BLaER1 treated with 17β-estradiol and CSF1 and Interleukin-3, amounts not matched to agents 10 nM and 100 nM (cell line): ENCODE results near the gene SAMMSON.
A peak's percentile ranks its signal among the peaks of the same experiment; 100 is the strongest.

Experiments used
- H3K27ac ChIP-seq, 11 experiments: shearing (Covaris generic); formaldehyde crosslinking; 2 replicates each; pipeline ENCODE4 v1.8.1; 2022
- H3K27me3 ChIP-seq, 11 experiments: shearing (Covaris generic); formaldehyde crosslinking; 2 replicates each; pipeline ENCODE4 v1.8.1; 2022
- H3K36me3 ChIP-seq, 11 experiments: shearing (Covaris generic); formaldehyde crosslinking; 2 replicates each; pipeline ENCODE4 v1.8.1; 2022
- H3K4me1 ChIP-seq, 10 experiments: shearing (Covaris generic); formaldehyde crosslinking; 2 replicates each; pipeline ENCODE4 v1.8.1; 2022
- H3K4me2 ChIP-seq, 11 experiments: shearing (Covaris generic); formaldehyde crosslinking; 2 replicates each; pipeline ENCODE4 v1.8.1; 2022
- H3K4me3 ChIP-seq, 10 experiments: shearing (Covaris generic); formaldehyde crosslinking; 2 replicates each; pipeline ENCODE4 v1.8.1; 2022
- H3K9ac ChIP-seq, 11 experiments: shearing (Covaris generic); formaldehyde crosslinking; 2 replicates each; pipeline ENCODE4 v1.8.1; 2022
- H3K9me3 ChIP-seq, 11 experiments: shearing (Covaris generic); formaldehyde crosslinking; replicated peaks in 1 of 11; 2 replicates each; pipeline ENCODE4 v1.8.1; 2022
- H4K20me1 ChIP-seq, 11 experiments: shearing (Covaris generic); formaldehyde crosslinking; 2 replicates each; pipeline ENCODE4 v1.8.1; 2022
- Cebpa-rat ChIP-seq, 11 experiments: shearing (Covaris generic); IDR thresholded peaks; 2 replicates each; pipeline ENCODE4 v1.8.1; 2022

SAMMSON gene

GRCh38 chr3:70086336-70086735 is 86.8 kb downstream of the SAMMSON start:
- H3K27ac ChIP-seq, result no peak overlapping the region
- no peaks in the 10 kb centered on the region for H3K27me3 ChIP-seq
- H4K20me1 ChIP-seq, result no peaks in the 10 kb centered on the region
- H3K36me3 ChIP-seq, result no peaks in the 10 kb centered on the region
- H3K4me1 ChIP-seq, result peaks cover 0 to 16% (median 0%) of the 10 kb centered on the region in 10 experiments; a peak in 6 of 20 replicates
- H3K9me3 ChIP-seq, result no peaks in the 10 kb centered on the region
- H3K4me3 ChIP-seq, result no peak overlapping the region
- H3K9ac ChIP-seq, result no peak overlapping the region
- H3K4me2 ChIP-seq, result peak overlapping the region in 2 of 11 experiments; percentile 35 to 56; a peak in 4 of 22 replicates
- TF ChIP-seq Cebpa-rat (IDR thresholded peaks at IDR 0.05), result no peak

GRCh38 chr3:70090322-70090913 is 90.9 kb downstream of the SAMMSON start:
- Histone ChIP-seq H3K4me1 (peaks cover 6 to 11% (median 9%) of the 10 kb centered on the region in 10 experiments; a peak in 14 of 20 replicates), H3K27ac (no peak overlapping the region), H3K9ac (no peak overlapping the region), H3K4me3 (no peak overlapping the region), H3K4me2 (no peak overlapping the region), H3K9me3 (no peaks in the 10 kb centered on the region), H3K27me3 (no peaks in the 10 kb centered on the region), H4K20me1 (no peaks in the 10 kb centered on the region), H3K36me3 (no peaks in the 10 kb centered on the region)
- no peak for TF ChIP-seq Cebpa-rat (IDR thresholded peaks at IDR 0.05)

- Histone ChIP-seq H3K4me3 (no peak overlapping the region), H4K20me1 (no peaks in the 10 kb centered on the region), H3K9ac (no peak overlapping the region), H3K4me2 (peak overlapping the region in 8 of 11 experiments; percentile 3 to 29 (median 14); a peak in 9 of 22 replicates), H3K36me3 (no peaks in the 10 kb centered on the region), H3K4me1 (peaks cover 0 to 11% (median 8%) of the 10 kb centered on the region in 10 experiments; a peak in 8 of 20 replicates), H3K27ac (no peak overlapping the region), H3K9me3 (no peaks in the 10 kb centered on the region), H3K27me3 (no peaks in the 10 kb centered on the region)
- TF ChIP-seq Cebpa-rat (IDR thresholded peaks at IDR 0.05), result no peak
These were observed 94.7 kb downstream of the SAMMSON start for GRCh38 chr3:70094197-70094596.

- Histone ChIP-seq H3K9ac (no peak overlapping the region), H4K20me1 (no peaks in the 10 kb centered on the region), H3K27me3 (no peaks in the 10 kb centered on the region), H3K4me3 (no peak overlapping the region), H3K4me1 (peaks cover 0 to 11% (median 8%) of the 10 kb centered on the region in 10 experiments; a peak in 8 of 20 replicates), H3K36me3 (no peaks in the 10 kb centered on the region), H3K27ac (no peak overlapping the region), H3K4me2 (no peak overlapping the region), H3K9me3 (no peaks in the 10 kb centered on the region)
- peak in 4 of 11 experiments; percentile 20 to 73 (median 47); a peak in 3 of 22 replicates for TF ChIP-seq Cebpa-rat (IDR thresholded peaks at IDR 0.05)
These were observed 95.7 kb downstream of the SAMMSON start for GRCh38 chr3:70095260-70095659.

- no peak overlapping the region for H3K9ac ChIP-seq
- no peaks in the 10 kb centered on the region for H3K36me3 ChIP-seq
- no peak overlapping the region for H3K4me3 ChIP-seq
- no peaks in the 10 kb centered on the region for H3K27me3 ChIP-seq
- no peaks in the 10 kb centered on the region for H3K9me3 ChIP-seq
- peaks cover 0 to 11% (median 8%) of the 10 kb centered on the region in 10 experiments; a peak in 8 of 20 replicates for H3K4me1 ChIP-seq
- no peak overlapping the region for H3K27ac ChIP-seq
- no peak overlapping the region for H3K4me2 ChIP-seq
- TF ChIP-seq Cebpa-rat (IDR thresholded peaks at IDR 0.05), result no peak
- no peaks in the 10 kb centered on the region for H4K20me1 ChIP-seq
These were observed 97.0 kb downstream of the SAMMSON start for GRCh38 chr3:70096376-70097066.

- Histone ChIP-seq H3K9me3 (no peaks in the 10 kb centered on the region), H3K9ac (no peak overlapping the region), H4K20me1 (no peaks in the 10 kb centered on the region), H3K27ac (no peak overlapping the region), H3K27me3 (no peaks in the 10 kb centered on the region), H3K4me1 (peaks cover 0 to 11% (median 8%) of the 10 kb centered on the region in 10 experiments; a peak in 8 of 20 replicates), H3K4me3 (no peak overlapping the region), H3K4me2 (no peak overlapping the region), H3K36me3 (no peaks in the 10 kb centered on the region)
- no peak for TF ChIP-seq Cebpa-rat (IDR thresholded peaks at IDR 0.05)
These were observed 97.6 kb downstream of the SAMMSON start for GRCh38 chr3:70097084-70097483.

- no peak overlapping the region for H3K9ac ChIP-seq
- H3K36me3 ChIP-seq, result no peaks in the 10 kb centered on the region
- no peaks in the 10 kb centered on the region for H3K27me3 ChIP-seq
- no peak for TF ChIP-seq Cebpa-rat (IDR thresholded peaks at IDR 0.05)
- H3K4me2 ChIP-seq, result no peak overlapping the region
- H4K20me1 ChIP-seq, result no peaks in the 10 kb centered on the region
- H3K4me1 ChIP-seq, result peaks cover 0 to 14% (median 0%) of the 10 kb centered on the region in 10 experiments; a peak in 3 of 20 replicates
- no peak overlapping the region for H3K4me3 ChIP-seq
- H3K9me3 ChIP-seq, result no peaks in the 10 kb centered on the region
- H3K27ac ChIP-seq, result no peak overlapping the region
These were observed 108.5 kb downstream of the SAMMSON start for GRCh38 chr3:70108072-70108471.

GRCh38 chr3:70108546-70108945 is 109.0 kb downstream of the SAMMSON start:
- TF ChIP-seq Cebpa-rat (IDR thresholded peaks at IDR 0.05), result no peak
- H3K27me3 ChIP-seq, result no peaks in the 10 kb centered on the region
- H3K9me3 ChIP-seq, result no peaks in the 10 kb centered on the region
- no peak overlapping the region for H3K9ac ChIP-seq
- H3K4me1 ChIP-seq, result peaks cover 0 to 14% (median 0%) of the 10 kb centered on the region in 10 experiments; a peak in 3 of 20 replicates
- H3K4me3 ChIP-seq, result no peak overlapping the region
- no peaks in the 10 kb centered on the region for H4K20me1 ChIP-seq
- H3K4me2 ChIP-seq, result no peak overlapping the region
- no peaks in the 10 kb centered on the region for H3K36me3 ChIP-seq
- no peak overlapping the region for H3K27ac ChIP-seq

- H3K27ac ChIP-seq, result no peak overlapping the region
- H3K9ac ChIP-seq, result no peak overlapping the region
- H3K9me3 ChIP-seq, result no peaks in the 10 kb centered on the region
- H3K4me1 ChIP-seq, result peaks cover 0 to 14% (median 0%) of the 10 kb centered on the region in 10 experiments; a peak in 3 of 20 replicates
- TF ChIP-seq Cebpa-rat (IDR thresholded peaks at IDR 0.05), result peak in 1 of 11 experiments; percentile 22; a peak in 1 of 22 replicates
- H3K4me2 ChIP-seq, result no peak overlapping the region
- H4K20me1 ChIP-seq, result no peaks in the 10 kb centered on the region
- H3K27me3 ChIP-seq, result no peaks in the 10 kb centered on the region
- H3K4me3 ChIP-seq, result no peak overlapping the region
- H3K36me3 ChIP-seq, result no peaks in the 10 kb centered on the region
These were observed 110.5 kb downstream of the SAMMSON start for GRCh38 chr3:70110066-70110465.
